Activated CD4-positive, alpha-beta memory T cell treated with anti-CD3 and anti-CD28 coated beads, Interleukin-2, amount 10 ng/mL, durations not matched to agents 7 days and 5 days (primary cell): Measurements from ENCODE around the gene VASH2. TPM values are rescaled to one million over a fixed set of nuclear protein-coding genes. Genes with fewer than 3 reads are reported as not detected.

Source experiments
- total RNA-seq, 2 experiments: library from RNA; stranded (reverse); gene quantifications; one replicate each; pipeline ENCODE4 v1.2.3, GENCODE V29; 2021

VASH2 gene
- total RNA-seq, 2 experiments from 2014 or later: 0.23 to 0.48 TPM

Other genes starting within 250 kb of the VASH2 start
- gene NSL1, start 158.8 kb upstream of the VASH2 start, total RNA-seq: 10 to 100 TPM; 36.4 to 38.1 TPM
- 10 to 100 TPM; 18.6 to 20.2 TPM for gene TATDN3, start 158.6 kb upstream of the VASH2 start, total RNA-seq
- not detected for gene SPATA45, start 102.9 kb upstream of the VASH2 start, total RNA-seq
- 10 to 100 TPM; 11.7 to 14.2 TPM for gene FLVCR1, start 92.3 kb upstream of the VASH2 start, total RNA-seq
- 10 to 100 TPM; 45.0 to 46.2 TPM for gene ANGEL2, start 65.3 kb downstream of the VASH2 start, total RNA-seq
- 10 to 100 TPM; 12.3 to 12.6 TPM for gene RPS6KC1, start 100.7 kb downstream of the VASH2 start, total RNA-seq